Sigmoid colon (tissue), 7 donors: ENCODE measurements around the gene RALY. TPM values are rescaled to one million over a fixed set of nuclear protein-coding genes. Genes with fewer than 3 reads are reported as not detected.
A peak's percentile ranks its signal among the peaks of the same experiment; 100 is the strongest.

Experiments
- DNase-seq: peaks from one replicate; pipeline ENCODE4 v3.0.0-alpha.2; 2019
- H3K27ac ChIP-seq, 4 donors: fragments of 200-600 bp; sonication (generic); one replicate each; pipeline ENCODE4 v1.5.1; 2016 to 2019; ENCODE audit warnings: mild to moderate bottlenecking in 1 of 4
- H3K27me3 ChIP-seq, 3 donors: fragments of 200-600 bp; sonication (generic); one replicate each; pipeline ENCODE4 v1.5.1; 2019; ENCODE audit warnings: mild to moderate bottlenecking in 1 of 3
- H3K36me3 ChIP-seq, 4 donors: fragments of 200-600 bp; sonication (generic); one replicate each; pipeline ENCODE4 v1.5.1; 2016 to 2019
- H3K4me1 ChIP-seq, 4 donors: fragments of 200-600 bp; sonication (generic); one replicate each; pipeline ENCODE4 v1.5.1; 2017 to 2019
- H3K4me3 ChIP-seq, 4 donors: fragments of 200-600 bp; sonication (generic); one replicate each; pipeline ENCODE4 v1.5.1; 2017 to 2019; ENCODE audit warnings: mild to moderate bottlenecking in 2 of 4, moderate library complexity in 1 of 4
- H3K9me3 ChIP-seq, 4 donors: fragments of 200-600 bp in 3 of 4; sonication (generic) in 3 of 4; one replicate each; pipeline versions ENCODE4 v1.5.1 to v1.6.1; 2013 to 2019
- EP300 ChIP-seq, 4 donors: sonication (generic); formaldehyde crosslinking; IDR thresholded peaks; one replicate each; pipeline ENCODE4 v1.6.1; 2017; ENCODE audit warnings: antibody characterized with exemption in 4 of 4
- POLR2A ChIP-seq, 2 donors: fragments of 450-650 bp; IDR thresholded peaks; one replicate each; pipeline ENCODE4 v1.6.1; 2016; ENCODE audit warnings: antibody characterized with exemption in 2 of 2, mild to moderate bottlenecking in 2 of 2, moderate library complexity in 2 of 2
- POLR2AphosphoS5 ChIP-seq, 4 donors: sonication (generic); formaldehyde crosslinking; IDR thresholded peaks; one replicate each; pipeline ENCODE4 v1.6.1; 2017; ENCODE audit warnings: antibody characterized with exemption in 4 of 4
- WGBS, 2 donors: extraction: QIAGEN DNeasy Blood & Tissue Kit; methylation state at CpG; one replicate each; pipeline ENCODE4 v1.1.7; 2013; 5-methylcytosine and 5-hydroxymethylcytosine counted together
- intact Hi-C: fragments of 100-400 bp; cut with DNase I; formaldehyde crosslinking; loops from one replicate; pipeline ENCODE4 v1.15.1; 2023
- polyA plus RNA-seq, 3 donors: library from polyadenylated mRNA; stranded (reverse); fragments of 200-250 nt; gene quantifications; one replicate each; pipeline ENCODE4 v1.2.3, GENCODE V29; 2013
- total RNA-seq, 4 donors: library from RNA; depleted of rRNA; stranded (reverse); fragments of >200 nt; gene quantifications; one replicate each; pipeline ENCODE4 v1.1.0, GENCODE V29; 2016
- TF ChIP-seq, protein P1 (sequence below), 4 experiments: fragments of 450-650 bp in 3 of 4; fragments of 200-600 bp in 1 of 4; IDR thresholded peaks; one replicate each; pipeline ENCODE4 v1.5.1; 2016 to 2019; ENCODE audit warnings: antibody characterized with exemption in 4 of 4, mild to moderate bottlenecking in 3 of 4, moderate library complexity in 2 of 4
- donor health status: healthy with polysubstance abuse.
- donor health status: Bipolar disorder and iron deficiency.
- donor health status: healthy.

RALY gene
- total RNA-seq (10 to 100 TPM; 75.1 to 94.5 (median 88.5) TPM), polyA plus RNA-seq (100 to 1,000 TPM; 190 to 233 (median 200) TPM)

DNA sequence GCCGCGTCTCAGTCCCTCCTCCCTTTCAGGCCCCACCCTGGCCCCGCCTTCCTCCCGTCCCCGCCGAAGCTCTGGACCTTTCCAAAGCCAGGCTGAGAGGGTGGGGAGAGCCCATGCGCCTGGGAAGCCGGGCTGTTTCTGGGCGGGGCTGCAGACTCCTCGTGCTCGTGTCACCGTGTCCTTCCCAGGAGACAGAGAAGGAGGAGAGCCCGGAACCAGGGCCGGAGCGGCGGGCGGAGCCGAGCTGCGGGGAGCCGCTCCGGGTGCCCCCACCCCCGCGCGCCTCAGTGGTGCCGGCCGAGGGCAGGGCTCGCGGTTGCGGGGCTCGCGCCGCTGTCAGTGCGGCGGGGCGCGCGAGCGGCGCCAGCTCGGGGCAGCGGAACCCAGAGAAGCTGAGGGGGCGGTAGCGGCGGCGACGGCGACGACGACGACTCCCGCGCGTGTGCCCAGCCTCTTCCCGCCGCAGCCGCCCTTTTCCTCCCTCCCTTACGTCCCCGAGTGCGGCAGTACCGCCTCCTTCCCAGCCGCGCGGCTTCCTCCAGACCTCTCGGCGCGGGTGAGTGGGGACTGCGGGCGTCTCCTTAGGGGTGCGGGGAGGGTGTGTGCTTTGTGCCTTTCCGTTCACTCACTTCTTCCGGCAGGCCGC, at the start of gene RALY:
Gene RALY, plus strand, starts transcription at position 336 of the 646 bp plus-strand sequence. CDS start 78,164 bp downstream, outside the sequence.
- TF ChIP-seq EP300 (IDR thresholded peaks at IDR 0.05) = no peak
- peak; percentile 82 to 95 (median 90) for TF ChIP-seq POLR2AphosphoS5 (IDR thresholded peaks at IDR 0.05)
- TF ChIP-seq, protein P1, sequence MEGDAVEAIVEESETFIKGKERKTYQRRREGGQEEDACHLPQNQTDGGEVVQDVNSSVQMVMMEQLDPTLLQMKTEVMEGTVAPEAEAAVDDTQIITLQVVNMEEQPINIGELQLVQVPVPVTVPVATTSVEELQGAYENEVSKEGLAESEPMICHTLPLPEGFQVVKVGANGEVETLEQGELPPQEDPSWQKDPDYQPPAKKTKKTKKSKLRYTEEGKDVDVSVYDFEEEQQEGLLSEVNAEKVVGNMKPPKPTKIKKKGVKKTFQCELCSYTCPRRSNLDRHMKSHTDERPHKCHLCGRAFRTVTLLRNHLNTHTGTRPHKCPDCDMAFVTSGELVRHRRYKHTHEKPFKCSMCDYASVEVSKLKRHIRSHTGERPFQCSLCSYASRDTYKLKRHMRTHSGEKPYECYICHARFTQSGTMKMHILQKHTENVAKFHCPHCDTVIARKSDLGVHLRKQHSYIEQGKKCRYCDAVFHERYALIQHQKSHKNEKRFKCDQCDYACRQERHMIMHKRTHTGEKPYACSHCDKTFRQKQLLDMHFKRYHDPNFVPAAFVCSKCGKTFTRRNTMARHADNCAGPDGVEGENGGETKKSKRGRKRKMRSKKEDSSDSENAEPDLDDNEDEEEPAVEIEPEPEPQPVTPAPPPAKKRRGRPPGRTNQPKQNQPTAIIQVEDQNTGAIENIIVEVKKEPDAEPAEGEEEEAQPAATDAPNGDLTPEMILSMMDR (IDR thresholded peaks at IDR 0.05) = no peak
- peak; percentile 38 to 73 for TF ChIP-seq POLR2A (IDR thresholded peaks at IDR 0.05)
- Histone ChIP-seq H3K9me3 (no peaks in the 10 kb centered on the region), H3K27ac (peak within 1 kb of the TSS; percentile 97 to 99 (median 99)), H3K4me3 (peak within 1 kb of the TSS; percentile 67 to 96 (median 91)), H3K4me1 (peaks cover 0 to 56% (median 46%) of the 10 kb centered on the region in 4 donors), H3K36me3 (no peaks in the 10 kb centered on the region), H3K27me3 (no peaks in the 10 kb centered on the region)
- peak; percentile 77 for DNase-seq
- 0% methylated on average over 72 of the region's 72 CpGs for WGBS, 2 donors
- intact Hi-C loops = loop anchor here (2.0 to 5.0 kb wide), 3 partner anchors 23 to 181 kb away; partner anchors contain the start of genes CHMP4B and EIF2S2

DNA sequence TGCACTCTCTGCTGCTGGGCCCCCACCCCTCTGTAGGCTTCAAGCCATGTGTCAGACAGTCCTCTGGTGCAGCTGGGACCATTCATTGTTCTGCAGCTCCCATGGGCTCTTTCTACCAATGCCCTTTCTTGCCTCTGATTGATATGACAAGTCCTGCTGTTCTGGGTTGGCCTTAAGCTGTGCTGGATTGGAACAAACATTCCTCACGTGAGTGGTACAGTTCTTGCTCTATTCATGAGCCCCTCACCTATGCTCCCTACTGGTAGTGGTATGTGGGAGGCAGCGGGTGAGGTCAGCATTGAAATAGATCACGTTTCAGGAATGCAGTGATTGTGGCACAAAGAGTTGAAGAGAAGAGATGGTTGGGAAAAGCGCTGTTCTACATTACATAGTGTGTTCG, 48.8 kb upstream of the RALY start:
- no peaks in the 10 kb centered on the region for H3K27me3 ChIP-seq
- no peak overlapping the region for H3K27ac ChIP-seq
- no peaks in the 10 kb centered on the region for H3K4me1 ChIP-seq
- H3K36me3 ChIP-seq = no peaks in the 10 kb centered on the region
- no peak for DNase-seq
- H3K4me3 ChIP-seq = no peak overlapping the region
- 81 to 82% methylated on average over 5 of the region's 5 CpGs for WGBS, 2 donors
- intact Hi-C loops = no loop called here
- TF ChIP-seq POLR2A (IDR thresholded peaks at IDR 0.05) = no peak
- TF ChIP-seq POLR2AphosphoS5 (IDR thresholded peaks at IDR 0.05) = no peak
- TF ChIP-seq, protein P1 (IDR thresholded peaks at IDR 0.05) = no peak
- TF ChIP-seq EP300 (IDR thresholded peaks at IDR 0.05) = no peak
- H3K9me3 ChIP-seq = peaks cover 0 to 13% (median 6%) of the 10 kb centered on the region in 4 donors

DNA sequence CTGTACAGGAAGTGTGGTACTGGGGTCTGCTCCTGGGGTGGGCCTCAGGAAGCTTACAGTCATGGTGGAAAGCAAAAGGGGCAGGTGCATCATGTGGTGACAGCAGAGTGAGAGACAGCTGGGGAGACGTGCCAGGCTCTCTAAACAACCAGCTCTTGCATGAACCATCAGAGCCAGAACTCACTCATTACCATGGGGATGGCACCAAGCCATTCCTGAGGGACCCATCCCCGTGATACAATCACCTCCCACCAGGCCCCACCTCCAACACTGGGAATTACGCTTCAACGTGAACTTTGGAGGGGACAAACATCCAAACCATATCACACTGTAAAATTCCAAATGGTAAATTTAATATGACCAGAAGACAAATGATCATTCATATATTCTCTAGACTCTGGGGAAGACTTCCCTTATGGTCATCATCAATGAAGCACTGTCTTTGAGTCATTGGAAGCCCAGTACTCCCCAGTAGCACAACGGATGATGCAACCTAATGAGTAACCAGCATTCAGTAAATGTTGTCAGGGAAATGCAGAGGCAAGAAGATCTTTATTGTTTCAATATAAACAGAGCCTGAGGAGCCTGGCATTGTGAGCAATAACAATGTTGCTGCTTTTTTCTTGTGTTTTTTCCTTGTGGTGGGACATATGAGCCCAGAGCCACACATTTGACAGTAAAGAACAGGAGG, 48.2 kb upstream of the RALY start:
- intact Hi-C loops = no loop called here
- H3K4me1 ChIP-seq = no peaks in the 10 kb centered on the region
- TF ChIP-seq, protein P1 (IDR thresholded peaks at IDR 0.05) = no peak
- TF ChIP-seq EP300 (IDR thresholded peaks at IDR 0.05) (no peak), POLR2AphosphoS5 (IDR thresholded peaks at IDR 0.05) (no peak), POLR2A (IDR thresholded peaks at IDR 0.05) (no peak)
- peaks cover 0 to 13% (median 6%) of the 10 kb centered on the region in 4 donors for H3K9me3 ChIP-seq
- H3K4me3 ChIP-seq = no peak overlapping the region
- no peak overlapping the region for H3K27ac ChIP-seq
- no peaks in the 10 kb centered on the region for H3K36me3 ChIP-seq
- no peak for DNase-seq
- WGBS, 2 donors = 70 to 85% methylated on average over 5 of the region's 5 CpGs
- no peaks in the 10 kb centered on the region for H3K27me3 ChIP-seq

DNA sequence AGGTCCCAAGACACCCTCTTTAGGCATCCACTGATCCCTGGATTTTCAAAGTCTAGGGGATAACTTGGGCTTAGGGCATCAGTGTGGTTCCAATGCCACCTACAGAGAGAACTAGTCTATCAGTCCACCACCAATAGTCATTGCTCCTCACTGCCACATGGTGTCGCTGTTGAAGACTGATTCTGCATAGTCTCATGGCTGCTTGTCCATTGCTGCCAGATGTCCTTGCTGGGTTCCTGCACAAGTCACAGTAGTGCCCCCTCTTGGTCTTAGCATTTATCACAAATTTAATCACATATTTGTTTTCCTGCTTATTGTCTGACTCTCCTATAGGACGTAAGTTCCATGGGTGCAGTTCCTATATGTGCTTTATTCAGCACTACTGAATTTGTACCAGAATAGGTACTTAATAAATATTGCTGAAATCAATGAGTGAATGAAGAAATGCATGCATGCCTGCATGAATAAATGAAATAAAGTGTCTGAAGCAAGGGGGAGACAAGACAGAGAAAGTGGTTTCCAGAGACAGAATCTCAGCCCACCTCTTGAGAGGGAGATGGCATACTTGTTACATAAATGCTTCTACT, 45.9 kb upstream of the RALY start:
- Histone ChIP-seq H3K4me1 (no peaks in the 10 kb centered on the region), H3K4me3 (no peak overlapping the region), H3K27ac (no peak overlapping the region), H3K36me3 (no peaks in the 10 kb centered on the region), H3K27me3 (no peaks in the 10 kb centered on the region), H3K9me3 (peaks cover 0 to 13% (median 6%) of the 10 kb centered on the region in 4 donors)
- 44 to 48% methylated on average over 2 of the region's 2 CpGs for WGBS, 2 donors
- TF ChIP-seq POLR2A (IDR thresholded peaks at IDR 0.05) = no peak
- TF ChIP-seq, protein P1 (IDR thresholded peaks at IDR 0.05) = peak in 1 of 4 experiments; percentile 12
- DNase-seq = no peak
- intact Hi-C loops = no loop called here
